Measurements from ENCODE around the gene PLSCR1. TPM values are rescaled to one million over a fixed set of nuclear protein-coding genes. Genes with fewer than 3 reads are reported as not detected.
A peak's percentile ranks its signal among the peaks of the same experiment; 100 is the strongest.

Gene PLSCR1
- total and polyA plus RNA-seq, 9 of the 15 experiments (the other 6 are each of a cell fraction or from before 2014, with no cell fraction given): 40.6 to 122 (median 69.1) TPM

- TF ChIP-seq SIRT6 (IDR thresholded peaks at IDR 0.05; ENCODE audit: low read depth, low read length) (no peak), POLR3G (IDR thresholded peaks at IDR 0.05; ENCODE audit: extremely low read depth, insufficient read length, insufficient replicate concordance) (no peak), SOX6 (IDR thresholded peaks at IDR 0.05) (0 out of 2 replicates have a peak, but pooled peaks have one; percentile 8), ZFX (CRISPR knock-in tag; IDR thresholded peaks at IDR 0.05) (no peak), GATA2 (CRISPR knock-in tag; IDR thresholded peaks at IDR 0.05) (no peak), MAFF (IDR thresholded peaks at IDR 0.05; ENCODE audit: low read length) (no peak), SMARCA4 (IDR thresholded peaks at IDR 0.05) (0 out of 2 replicates have a peak, but pooled peaks have one; percentile 14), CBX5 (IDR thresholded peaks at IDR 0.05; ENCODE audit: borderline replicate concordance, low read depth) (no peak), MNT (conservative IDR thresholded peaks at IDR 0.05) (0 out of 4 replicates have a peak, but pooled peaks of 1 of the 2 experiments have one; percentile 18), NR4A1 (CRISPR knock-in tag; IDR thresholded peaks at IDR 0.05) (no peak), NR4A1 (tag; IDR thresholded peaks at IDR 0.05) (no peak), ARID1B (IDR thresholded peaks at IDR 0.05) (peak; percentile 16; the same call in 1 of the 2 replicates), THRAP3 (IDR thresholded peaks at IDR 0.05; ENCODE audit: borderline replicate concordance) (no peak), SPI1 (IDR thresholded peaks at IDR 0.05; ENCODE audit: borderline replicate concordance, low read depth, low read length) (peak; percentile 4; the same call in 1 of the 2 replicates)
- no TSS peak for BruUV-seq (replicated peaks)
- DNase-seq (ENCODE audit: extremely low read depth in 1 of 4, low spot score in 3 of 4) (peak; percentile 15 to 63 (median 26)), ATAC-seq (peak; percentile 63), FAIRE-seq (peak; percentile 62)
- Histone ChIP-seq H4K20me1 (replicated peaks; ENCODE audit: control insufficient read depth, insufficient read depth, low read length) (0 out of 2 replicates have a peak, but pooled peaks cover 5% of the 10 kb centered on the region), H3K79me2 (ENCODE audit: control insufficient read depth, insufficient read depth, low read length) (peaks cover 67% of the 10 kb centered on the region), H2AFZ (ENCODE audit: low read depth, low read length) (peak overlapping the region; percentile 94; the same call in 1 of the 2 replicates), H3K4me3 (peak overlapping the region; percentile 92), H3K4me1 (replicated peaks in 1 of 2; ENCODE audit: control insufficient read depth in 2 of 2, insufficient read depth in 2 of 2, low read length in 2 of 2) (peaks cover 4 to 28% of the 10 kb centered on the region in 2 experiments; a peak in 4 of 5 replicates), H3K27me3 (ENCODE audit: control insufficient read depth in 2 of 2, insufficient read depth in 2 of 2, low read length in 2 of 2) (no peaks in the 10 kb centered on the region), H3K9me3 (replicated peaks; ENCODE audit: control insufficient read depth, insufficient read depth, low read depth, low read length) (no peaks in the 10 kb centered on the region), H3K9ac (ENCODE audit: insufficient read depth in 1 of 2, low read depth in 2 of 2, low read length in 2 of 2) (peak overlapping the region; percentile 91 to 94), H3K9me1 (ENCODE audit: control insufficient read depth, insufficient read depth, low read length) (no peaks in the 10 kb centered on the region), H3K27ac (ENCODE audit: extremely low read depth, low read depth, low read length) (peak overlapping the region; percentile 92), H3K4me2 (ENCODE audit: insufficient read depth, low read length) (peak overlapping the region; percentile 83), H3K36me3 (ENCODE audit: control insufficient read depth, insufficient read depth, low read length) (peaks cover 21% of the 10 kb centered on the region)
- 2% methylated on average over 8 of the region's 10 CpGs for WGBS (ENCODE audit: insufficient coverage, low coverage, missing lambda C conversion rate)
- intact Hi-C loops (cut with micrococcal nuclease): loop anchor here (1.0 to 5.0 kb wide), 2 partner anchors 36 to 74 kb away; partner anchors contain the start of gene PLSCR2
- ChIA-PET CTCF (ENCODE audit: low intra/inter-chr PET ratio) (interaction anchor here (0.7 kb wide), 1 partner anchor 84 kb away, joined by 3 read pairs; no protein-coding TSS in a partner anchor), POLR2A (interaction anchor here (0.9 to 1.9 kb wide), 5 partner anchors 10 to 74 kb away, joined by 3 to 12 read pairs (median 5); partner anchors contain the start of gene PLSCR2)
- in situ Hi-C loops (cut with MboI): no loop called here
Observed at GRCh38 chr3:146543461-146544001, 876 bp downstream of the PLSCR1 start.

Data from K562 (cell line).